ENCODE results near the gene GPATCH2.

The GPATCH2 gene

DNA sequence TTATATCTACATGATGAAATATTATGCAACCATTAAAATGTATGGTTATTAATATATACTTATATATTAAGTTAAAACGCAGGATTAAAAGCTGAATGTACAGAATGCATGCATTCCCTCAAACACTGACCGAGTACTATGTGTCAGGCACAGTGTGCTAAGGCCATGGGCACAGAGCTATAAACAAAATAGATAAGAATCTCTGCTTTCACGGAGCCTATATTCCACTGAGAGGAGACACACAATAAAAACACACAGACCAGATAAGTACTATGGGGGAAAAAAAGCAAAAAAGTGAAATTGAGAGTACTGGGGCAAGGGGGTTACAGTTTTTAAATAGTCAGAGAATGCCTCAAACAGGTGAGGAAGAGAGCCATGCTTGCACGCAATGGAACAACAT lies 62.7 kb downstream of the GPATCH2 start:
- no peaks in the 10 kb centered on the region for H3K79me2 ChIP-seq (ENCODE audit: insufficient read depth, low read length)
- H3K27me3 ChIP-seq (ENCODE audit: insufficient read depth, low read length) = no peaks in the 10 kb centered on the region
- no peaks in the 10 kb centered on the region for H4K20me1 ChIP-seq (ENCODE audit: insufficient read depth, low read length)
- no peaks in the 10 kb centered on the region for H3K4me1 ChIP-seq (ENCODE audit: insufficient read depth, low read length, severe bottlenecking)
- H3K4me2 ChIP-seq (ENCODE audit: low read length) = no peak overlapping the region
- H3K4me3 ChIP-seq (ENCODE audit: low read depth, low read length, poor library complexity, severe bottlenecking) = no peak overlapping the region
- H2AFZ ChIP-seq (ENCODE audit: low read length) = no peak overlapping the region
- H3K27ac ChIP-seq (ENCODE audit: low read depth, low read length, poor library complexity, severe bottlenecking) = no peak overlapping the region
- TF ChIP-seq, protein P1, sequence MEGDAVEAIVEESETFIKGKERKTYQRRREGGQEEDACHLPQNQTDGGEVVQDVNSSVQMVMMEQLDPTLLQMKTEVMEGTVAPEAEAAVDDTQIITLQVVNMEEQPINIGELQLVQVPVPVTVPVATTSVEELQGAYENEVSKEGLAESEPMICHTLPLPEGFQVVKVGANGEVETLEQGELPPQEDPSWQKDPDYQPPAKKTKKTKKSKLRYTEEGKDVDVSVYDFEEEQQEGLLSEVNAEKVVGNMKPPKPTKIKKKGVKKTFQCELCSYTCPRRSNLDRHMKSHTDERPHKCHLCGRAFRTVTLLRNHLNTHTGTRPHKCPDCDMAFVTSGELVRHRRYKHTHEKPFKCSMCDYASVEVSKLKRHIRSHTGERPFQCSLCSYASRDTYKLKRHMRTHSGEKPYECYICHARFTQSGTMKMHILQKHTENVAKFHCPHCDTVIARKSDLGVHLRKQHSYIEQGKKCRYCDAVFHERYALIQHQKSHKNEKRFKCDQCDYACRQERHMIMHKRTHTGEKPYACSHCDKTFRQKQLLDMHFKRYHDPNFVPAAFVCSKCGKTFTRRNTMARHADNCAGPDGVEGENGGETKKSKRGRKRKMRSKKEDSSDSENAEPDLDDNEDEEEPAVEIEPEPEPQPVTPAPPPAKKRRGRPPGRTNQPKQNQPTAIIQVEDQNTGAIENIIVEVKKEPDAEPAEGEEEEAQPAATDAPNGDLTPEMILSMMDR (IDR thresholded peaks at IDR 0.05; ENCODE audit: low read length) = no peak
- TF ChIP-seq EZH2 (IDR thresholded peaks at IDR 0.05; ENCODE audit: borderline replicate concordance, low read length) = no peak
- no peaks in the 10 kb centered on the region for H3F3A ChIP-seq (ENCODE audit: insufficient read depth, low read length)
- H3K9ac ChIP-seq (ENCODE audit: low read length) = no peak overlapping the region
- no peaks in the 10 kb centered on the region for H3K9me3 ChIP-seq (ENCODE audit: low read length)
- H3K9me2 ChIP-seq (ENCODE audit: low read depth, low read length) = no peaks in the 10 kb centered on the region
- H3K36me3 ChIP-seq (ENCODE audit: insufficient read depth, low read length) = no peaks in the 10 kb centered on the region

DNA sequence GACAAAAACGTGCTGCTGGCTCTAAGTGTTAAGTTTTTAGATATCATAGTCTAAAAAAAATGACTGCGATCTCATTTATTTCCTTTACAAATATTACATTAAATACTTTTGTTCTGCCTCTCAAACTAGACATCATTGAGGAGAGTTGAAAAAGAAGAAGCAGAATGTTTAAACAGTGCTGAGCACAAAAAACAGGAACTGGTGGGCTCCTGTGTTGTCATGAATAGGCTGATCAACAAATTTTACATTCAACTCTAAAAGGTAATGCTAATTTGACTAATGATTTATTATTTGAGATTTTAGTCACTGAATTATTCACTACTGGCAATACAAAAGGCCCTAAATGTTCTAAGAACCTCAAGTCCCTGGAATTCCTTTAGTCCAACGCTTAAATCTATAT lies 66.1 kb downstream of the GPATCH2 start:
- Histone ChIP-seq H3K4me3 (ENCODE audit: low read depth, low read length, poor library complexity, severe bottlenecking) (no peak overlapping the region), H2AFZ (ENCODE audit: low read length) (no peak overlapping the region), H3K9ac (ENCODE audit: low read length) (no peak overlapping the region), H3K4me1 (ENCODE audit: insufficient read depth, low read length, severe bottlenecking) (no peaks in the 10 kb centered on the region), H3K9me3 (ENCODE audit: low read length) (no peaks in the 10 kb centered on the region), H3F3A (ENCODE audit: insufficient read depth, low read length) (no peaks in the 10 kb centered on the region), H3K4me2 (ENCODE audit: low read length) (no peak overlapping the region), H3K27ac (ENCODE audit: low read depth, low read length, poor library complexity, severe bottlenecking) (no peak overlapping the region), H4K20me1 (ENCODE audit: insufficient read depth, low read length) (no peaks in the 10 kb centered on the region), H3K79me2 (ENCODE audit: insufficient read depth, low read length) (no peaks in the 10 kb centered on the region), H3K9me2 (ENCODE audit: low read depth, low read length) (no peaks in the 10 kb centered on the region), H3K36me3 (ENCODE audit: insufficient read depth, low read length) (no peaks in the 10 kb centered on the region), H3K27me3 (ENCODE audit: insufficient read depth, low read length) (no peaks in the 10 kb centered on the region)
- TF ChIP-seq, protein P1 (IDR thresholded peaks at IDR 0.05; ENCODE audit: low read length) = no peak
- no peak for TF ChIP-seq EZH2 (IDR thresholded peaks at IDR 0.05; ENCODE audit: borderline replicate concordance, low read length)

DNA sequence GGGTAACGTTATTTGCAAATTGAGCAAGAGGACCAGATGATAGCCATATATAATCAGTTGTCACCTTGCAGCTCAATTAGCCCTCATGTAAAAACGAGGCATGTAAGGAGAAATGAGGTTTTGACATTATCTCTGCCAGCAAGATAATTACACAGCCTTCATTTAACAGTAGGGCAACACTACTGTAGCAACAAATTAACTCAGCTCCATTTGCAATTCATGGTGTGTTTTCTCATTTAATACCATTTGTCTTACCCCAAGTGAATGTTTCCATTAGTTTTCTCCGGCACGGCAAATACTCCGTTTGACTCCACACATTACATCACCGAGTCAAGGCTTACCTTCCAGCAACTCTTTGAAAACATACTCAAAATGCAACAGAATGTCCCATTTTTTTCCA lies 66.7 kb downstream of the GPATCH2 start:
- H3K9ac ChIP-seq (ENCODE audit: low read length) = no peak overlapping the region
- H3K27ac ChIP-seq (ENCODE audit: low read depth, low read length, poor library complexity, severe bottlenecking) = no peak overlapping the region
- H3K36me3 ChIP-seq (ENCODE audit: insufficient read depth, low read length) = no peaks in the 10 kb centered on the region
- H3K4me3 ChIP-seq (ENCODE audit: low read depth, low read length, poor library complexity, severe bottlenecking) = no peak overlapping the region
- no peaks in the 10 kb centered on the region for H3K79me2 ChIP-seq (ENCODE audit: insufficient read depth, low read length)
- H3K4me1 ChIP-seq (ENCODE audit: insufficient read depth, low read length, severe bottlenecking) = no peaks in the 10 kb centered on the region
- H4K20me1 ChIP-seq (ENCODE audit: insufficient read depth, low read length) = no peaks in the 10 kb centered on the region
- no peaks in the 10 kb centered on the region for H3K9me2 ChIP-seq (ENCODE audit: low read depth, low read length)
- no peak overlapping the region for H3K4me2 ChIP-seq (ENCODE audit: low read length)
- no peaks in the 10 kb centered on the region for H3K27me3 ChIP-seq (ENCODE audit: insufficient read depth, low read length)
- H3F3A ChIP-seq (ENCODE audit: insufficient read depth, low read length) = no peaks in the 10 kb centered on the region
- TF ChIP-seq, protein P1 (IDR thresholded peaks at IDR 0.05; ENCODE audit: low read length) = no peak
- no peak overlapping the region for H2AFZ ChIP-seq (ENCODE audit: low read length)
- H3K9me3 ChIP-seq (ENCODE audit: low read length) = no peaks in the 10 kb centered on the region
